Measurements from ENCODE around the gene CHL1. TPM values are rescaled to one million over a fixed set of nuclear protein-coding genes. Genes with fewer than 3 reads are reported as not detected.

CHL1 gene
- total RNA-seq, 1 donor from 2014 or later: 9.9 TPM

- Histone ChIP-seq H3K27me3 (ENCODE audit: control insufficient read depth in 3 of 3, insufficient read depth in 3 of 3, low read length in 3 of 3) (no peaks in the 10 kb centered on the region), H3K4me3 (ENCODE audit: low read length in 3 of 3) (no peak overlapping the region), H3K4me1 (ENCODE audit: control insufficient read depth in 3 of 3, insufficient read depth in 3 of 3, low read length in 3 of 3) (no peaks in the 10 kb centered on the region), H3K27ac (ENCODE audit: low read depth, low read length) (no peak overlapping the region), H3K36me3 (ENCODE audit: control insufficient read depth in 3 of 3, insufficient read depth in 3 of 3, low read length in 3 of 3) (no peaks in the 10 kb centered on the region), H3K9ac (ENCODE audit: low read depth in 1 of 3, low read length in 3 of 3) (no peak overlapping the region), H3K9me3 (ENCODE audit: control insufficient read depth in 3 of 3, low read length in 3 of 3) (no peaks in the 10 kb centered on the region)
Observed at GRCh38 chr3:212432-212831, 15.9 kb downstream of the CHL1 start.

GRCh38 chr3:217099-217813 lies 20.7 kb downstream of the CHL1 start:
- Histone ChIP-seq H3K27me3 (ENCODE audit: control insufficient read depth in 3 of 3, insufficient read depth in 3 of 3, low read length in 3 of 3) (no peaks in the 10 kb centered on the region), H3K36me3 (ENCODE audit: control insufficient read depth in 3 of 3, insufficient read depth in 3 of 3, low read length in 3 of 3) (no peaks in the 10 kb centered on the region), H3K9me3 (ENCODE audit: control insufficient read depth in 3 of 3, low read length in 3 of 3) (no peaks in the 10 kb centered on the region), H3K9ac (ENCODE audit: low read depth in 1 of 3, low read length in 3 of 3) (no peak overlapping the region), H3K27ac (ENCODE audit: low read depth, low read length) (no peak overlapping the region), H3K4me3 (ENCODE audit: low read length in 3 of 3) (no peak overlapping the region), H3K4me1 (ENCODE audit: control insufficient read depth in 3 of 3, insufficient read depth in 3 of 3, low read length in 3 of 3) (no peaks in the 10 kb centered on the region)

DNA sequence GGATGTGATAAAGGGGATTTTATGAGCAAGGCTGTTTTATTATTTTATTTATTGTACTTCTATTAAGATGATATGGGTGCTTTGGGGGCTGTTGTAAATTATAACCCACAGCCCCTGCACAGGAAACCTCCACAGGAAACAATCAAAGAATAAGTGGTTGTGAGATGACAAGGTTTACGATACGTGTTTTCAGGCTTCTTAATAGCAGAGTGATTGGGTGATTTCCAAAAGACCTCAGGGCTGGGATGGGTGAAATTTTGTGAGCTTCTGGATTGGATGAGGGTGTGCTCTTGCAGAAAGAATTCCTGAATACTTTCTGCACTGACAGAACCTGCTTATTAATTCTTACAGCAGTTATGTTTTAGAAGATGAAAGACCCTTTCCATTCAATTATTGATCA lies 21.4 kb downstream of the CHL1 start:
- Histone ChIP-seq H3K4me3 (ENCODE audit: low read length in 3 of 3) (no peak overlapping the region), H3K9ac (ENCODE audit: low read depth in 1 of 3, low read length in 3 of 3) (no peak overlapping the region), H3K4me1 (ENCODE audit: control insufficient read depth in 3 of 3, insufficient read depth in 3 of 3, low read length in 3 of 3) (no peaks in the 10 kb centered on the region), H3K27me3 (ENCODE audit: control insufficient read depth in 3 of 3, insufficient read depth in 3 of 3, low read length in 3 of 3) (no peaks in the 10 kb centered on the region), H3K27ac (ENCODE audit: low read depth, low read length) (no peak overlapping the region), H3K36me3 (ENCODE audit: control insufficient read depth in 3 of 3, insufficient read depth in 3 of 3, low read length in 3 of 3) (no peaks in the 10 kb centered on the region), H3K9me3 (ENCODE audit: control insufficient read depth in 3 of 3, low read length in 3 of 3) (no peaks in the 10 kb centered on the region)

- H3K36me3 ChIP-seq (ENCODE audit: control insufficient read depth in 3 of 3, insufficient read depth in 3 of 3, low read length in 3 of 3): no peaks in the 10 kb centered on the region
- H3K9ac ChIP-seq (ENCODE audit: low read depth in 1 of 3, low read length in 3 of 3): no peak overlapping the region
- peaks cover 0 to 3% (median 0%) of the 10 kb centered on the region in 3 donors for H3K9me3 ChIP-seq (ENCODE audit: control insufficient read depth in 3 of 3, low read length in 3 of 3)
- no peaks in the 10 kb centered on the region for H3K4me1 ChIP-seq (ENCODE audit: control insufficient read depth in 3 of 3, insufficient read depth in 3 of 3, low read length in 3 of 3)
- H3K27ac ChIP-seq (ENCODE audit: low read depth, low read length): no peak overlapping the region
- no peaks in the 10 kb centered on the region for H3K27me3 ChIP-seq (ENCODE audit: control insufficient read depth in 3 of 3, insufficient read depth in 3 of 3, low read length in 3 of 3)
- no peak overlapping the region for H3K4me3 ChIP-seq (ENCODE audit: low read length in 3 of 3)
Observed at GRCh38 chr3:228442-229182, 32.0 kb downstream of the CHL1 start.

DNA sequence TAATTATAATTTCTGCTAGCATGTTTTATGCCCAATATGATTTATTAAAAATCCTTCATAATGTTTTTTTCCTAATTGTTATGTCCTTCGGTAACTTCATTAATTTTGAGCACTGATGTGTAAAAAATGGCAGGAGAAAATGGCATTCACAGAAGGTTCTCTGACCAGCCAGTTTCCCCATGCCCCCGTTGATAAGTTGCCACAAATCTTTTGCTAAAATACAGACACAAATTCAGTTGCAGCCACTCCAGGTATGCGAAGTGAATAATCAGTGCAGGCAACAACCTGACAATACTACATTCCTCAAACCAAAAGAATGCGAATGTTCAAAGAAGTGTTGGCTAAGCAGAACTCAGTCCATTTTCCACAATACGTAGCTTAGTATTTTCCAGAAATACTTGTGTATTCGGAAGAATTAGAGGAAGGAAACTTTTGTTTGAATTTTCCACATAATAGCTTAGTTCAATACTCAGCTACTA lies 32.7 kb downstream of the CHL1 start:
- H3K36me3 ChIP-seq (ENCODE audit: control insufficient read depth in 3 of 3, insufficient read depth in 3 of 3, low read length in 3 of 3): no peaks in the 10 kb centered on the region
- H3K4me3 ChIP-seq (ENCODE audit: low read length in 3 of 3): no peak overlapping the region
- H3K9ac ChIP-seq (ENCODE audit: low read depth in 1 of 3, low read length in 3 of 3): no peak overlapping the region
- H3K27ac ChIP-seq (ENCODE audit: low read depth, low read length): no peak overlapping the region
- H3K9me3 ChIP-seq (ENCODE audit: control insufficient read depth in 3 of 3, low read length in 3 of 3): no peaks in the 10 kb centered on the region
- no peaks in the 10 kb centered on the region for H3K4me1 ChIP-seq (ENCODE audit: control insufficient read depth in 3 of 3, insufficient read depth in 3 of 3, low read length in 3 of 3)
- H3K27me3 ChIP-seq (ENCODE audit: control insufficient read depth in 3 of 3, insufficient read depth in 3 of 3, low read length in 3 of 3): no peaks in the 10 kb centered on the region

DNA sequence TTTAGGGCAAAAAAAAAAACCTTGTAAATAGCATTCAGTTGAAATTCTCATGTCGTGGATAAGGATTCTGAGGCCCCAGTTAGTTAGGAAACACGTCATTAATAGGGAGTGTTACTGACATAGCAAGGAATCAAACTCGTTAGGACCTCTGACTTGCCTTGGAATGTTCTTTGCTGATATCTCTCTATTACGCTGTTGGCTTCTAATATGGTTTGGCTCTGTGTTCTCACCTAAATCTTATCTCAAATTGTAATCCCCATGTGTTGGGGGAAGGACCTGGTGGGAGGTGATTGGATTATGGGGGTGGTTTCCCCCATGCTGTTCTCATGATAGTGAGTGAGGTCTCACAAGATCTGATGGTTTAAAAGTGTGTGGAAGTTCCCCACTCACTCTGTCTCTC lies 40.3 kb downstream of the CHL1 start:
- H3K36me3 ChIP-seq (ENCODE audit: control insufficient read depth in 3 of 3, insufficient read depth in 3 of 3, low read length in 3 of 3): no peaks in the 10 kb centered on the region
- no peaks in the 10 kb centered on the region for H3K4me1 ChIP-seq (ENCODE audit: control insufficient read depth in 3 of 3, insufficient read depth in 3 of 3, low read length in 3 of 3)
- H3K27ac ChIP-seq (ENCODE audit: low read depth, low read length): no peak overlapping the region
- H3K9ac ChIP-seq (ENCODE audit: low read depth in 1 of 3, low read length in 3 of 3): no peak overlapping the region
- no peak overlapping the region for H3K4me3 ChIP-seq (ENCODE audit: low read length in 3 of 3)
- no peaks in the 10 kb centered on the region for H3K9me3 ChIP-seq (ENCODE audit: control insufficient read depth in 3 of 3, low read length in 3 of 3)
- no peaks in the 10 kb centered on the region for H3K27me3 ChIP-seq (ENCODE audit: control insufficient read depth in 3 of 3, insufficient read depth in 3 of 3, low read length in 3 of 3)

DNA sequence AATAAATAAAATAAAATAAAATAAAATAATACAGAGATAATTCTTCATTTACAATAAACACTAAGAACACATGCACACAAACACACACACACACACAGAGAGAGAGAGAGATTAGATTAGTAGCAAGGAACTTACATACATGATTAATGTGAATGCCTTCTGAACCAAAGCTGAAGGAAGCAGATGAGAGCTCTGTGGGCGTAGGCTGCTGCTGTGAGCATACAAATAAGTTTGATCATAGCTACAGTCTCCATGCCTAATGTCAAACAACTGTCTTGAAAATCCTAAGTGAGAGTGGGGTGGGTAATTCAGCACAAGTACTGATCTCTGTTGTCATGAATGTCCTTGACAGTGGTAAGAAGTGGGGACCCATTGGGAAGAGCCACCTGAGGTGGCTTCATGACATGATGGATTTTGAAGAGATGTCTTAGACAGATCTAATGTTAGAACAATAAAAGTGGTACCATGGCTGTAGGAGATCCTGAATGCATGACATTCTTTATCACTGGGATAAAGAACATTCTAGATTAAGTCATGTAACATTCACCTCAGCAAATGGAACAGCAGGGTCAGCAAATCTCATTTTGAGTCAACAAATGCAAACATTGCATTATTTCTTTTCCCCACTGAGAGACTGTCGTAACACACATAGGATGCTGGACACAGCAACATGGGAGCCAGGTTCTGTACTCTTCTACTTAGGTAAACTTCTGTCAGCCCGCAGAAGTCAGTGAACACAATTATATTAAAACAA lies 46.2 kb downstream of the CHL1 start:
- Histone ChIP-seq H3K4me1 (ENCODE audit: control insufficient read depth in 3 of 3, insufficient read depth in 3 of 3, low read length in 3 of 3) (peaks cover 0 to 6% (median 4%) of the 10 kb centered on the region in 3 donors), H3K9me3 (ENCODE audit: control insufficient read depth in 3 of 3, low read length in 3 of 3) (no peaks in the 10 kb centered on the region), H3K9ac (ENCODE audit: low read depth in 1 of 3, low read length in 3 of 3) (no peak overlapping the region), H3K36me3 (ENCODE audit: control insufficient read depth in 3 of 3, insufficient read depth in 3 of 3, low read length in 3 of 3) (no peaks in the 10 kb centered on the region), H3K4me3 (ENCODE audit: low read length in 3 of 3) (peak overlapping the region in 1 of 3 donors; percentile 39), H3K27ac (ENCODE audit: low read depth, low read length) (no peak overlapping the region), H3K27me3 (ENCODE audit: control insufficient read depth in 3 of 3, insufficient read depth in 3 of 3, low read length in 3 of 3) (no peaks in the 10 kb centered on the region)

- Histone ChIP-seq H3K36me3 (ENCODE audit: control insufficient read depth in 3 of 3, insufficient read depth in 3 of 3, low read length in 3 of 3) (no peaks in the 10 kb centered on the region), H3K27ac (ENCODE audit: low read depth, low read length) (no peak overlapping the region), H3K4me1 (ENCODE audit: control insufficient read depth in 3 of 3, insufficient read depth in 3 of 3, low read length in 3 of 3) (peaks cover 0 to 6% (median 4%) of the 10 kb centered on the region in 3 donors), H3K9me3 (ENCODE audit: control insufficient read depth in 3 of 3, low read length in 3 of 3) (no peaks in the 10 kb centered on the region), H3K27me3 (ENCODE audit: control insufficient read depth in 3 of 3, insufficient read depth in 3 of 3, low read length in 3 of 3) (no peaks in the 10 kb centered on the region), H3K4me3 (ENCODE audit: low read length in 3 of 3) (peak overlapping the region in 1 of 3 donors; percentile 39), H3K9ac (ENCODE audit: low read depth in 1 of 3, low read length in 3 of 3) (no peak overlapping the region)
Observed at GRCh38 chr3:243356-243725, 46.8 kb downstream of the CHL1 start.

GRCh38 chr3:244041-244440 lies 47.5 kb downstream of the CHL1 start:
- H3K4me1 ChIP-seq (ENCODE audit: control insufficient read depth in 3 of 3, insufficient read depth in 3 of 3, low read length in 3 of 3): peaks cover 0 to 6% (median 4%) of the 10 kb centered on the region in 3 donors
- H3K27ac ChIP-seq (ENCODE audit: low read depth, low read length): no peak overlapping the region
- H3K9me3 ChIP-seq (ENCODE audit: control insufficient read depth in 3 of 3, low read length in 3 of 3): no peaks in the 10 kb centered on the region
- no peak overlapping the region for H3K4me3 ChIP-seq (ENCODE audit: low read length in 3 of 3)
- no peak overlapping the region for H3K9ac ChIP-seq (ENCODE audit: low read depth in 1 of 3, low read length in 3 of 3)
- no peaks in the 10 kb centered on the region for H3K36me3 ChIP-seq (ENCODE audit: control insufficient read depth in 3 of 3, insufficient read depth in 3 of 3, low read length in 3 of 3)
- no peaks in the 10 kb centered on the region for H3K27me3 ChIP-seq (ENCODE audit: control insufficient read depth in 3 of 3, insufficient read depth in 3 of 3, low read length in 3 of 3)

DNA sequence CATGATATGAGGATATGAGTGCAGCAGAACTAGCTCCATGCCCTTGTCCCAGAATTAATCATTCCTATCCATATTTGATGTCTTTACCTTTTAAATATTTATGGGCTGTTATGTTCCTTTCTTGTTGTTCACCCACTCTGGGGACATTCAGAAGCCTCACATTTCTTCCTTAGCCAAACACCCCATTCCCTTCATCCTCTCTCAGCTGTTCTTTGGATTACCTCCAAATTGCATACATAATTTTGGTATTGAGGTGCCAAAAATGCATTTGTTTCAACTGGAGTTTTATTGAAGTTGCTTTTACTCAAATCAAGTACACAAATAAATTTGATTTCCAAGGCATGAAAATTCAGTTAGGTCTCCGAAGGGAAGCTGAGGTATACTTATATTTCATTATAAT lies 51.4 kb downstream of the CHL1 start:
- Histone ChIP-seq H3K27me3 (ENCODE audit: control insufficient read depth in 3 of 3, insufficient read depth in 3 of 3, low read length in 3 of 3) (no peaks in the 10 kb centered on the region), H3K9ac (ENCODE audit: low read depth in 1 of 3, low read length in 3 of 3) (no peak overlapping the region), H3K4me1 (ENCODE audit: control insufficient read depth in 3 of 3, insufficient read depth in 3 of 3, low read length in 3 of 3) (peaks cover 0 to 6% (median 4%) of the 10 kb centered on the region in 3 donors), H3K27ac (ENCODE audit: low read depth, low read length) (no peak overlapping the region), H3K36me3 (ENCODE audit: control insufficient read depth in 3 of 3, insufficient read depth in 3 of 3, low read length in 3 of 3) (no peaks in the 10 kb centered on the region), H3K9me3 (ENCODE audit: control insufficient read depth in 3 of 3, low read length in 3 of 3) (no peaks in the 10 kb centered on the region), H3K4me3 (ENCODE audit: low read length in 3 of 3) (no peak overlapping the region)
